Stimulated activated CD8-positive, alpha-beta memory T cell treated with anti-CD3 and anti-CD28 coated beads, Interleukin-7, amount 100 ng/mL, for 48 hours (primary cell): ENCODE results near the gene ABCG5.

Experiments
- DNase-seq, 2 donors: peaks; one replicate each; pipeline ENCODE4 v3.0.0-alpha.2; 2020; ENCODE audit warnings: low read depth in 1 of 2; ENCODE audit errors: extremely low read depth in 1 of 2

Gene ABCG5

GRCh38 chr2:43838560-43839267 lies at the start of gene ABCG5, which contains the start of gene ABCG8:
TSS of gene ABCG5 (minus strand) at chr2:43838839. CDS start at chr2:43838679, 160 bp downstream.
TSS of gene ABCG8 (plus strand) at chr2:43838971. CDS start at chr2:43839054, 83 bp downstream.
- no peak for DNase-seq

- DNase-seq, result no peak
Measured at GRCh38 chr2:43887176-43887575, 48.5 kb upstream of the ABCG5 start.

GRCh38 chr2:43885132-43885632 lies 46.5 kb upstream of the ABCG5 start:
- no peak for DNase-seq

- DNase-seq, result no peak
Measured at GRCh38 chr2:43884689-43885088, 46.0 kb upstream of the ABCG5 start.

- DNase-seq, result no peak
Measured at GRCh38 chr2:43882312-43882711, 43.7 kb upstream of the ABCG5 start.

GRCh38 chr2:43880952-43881351 lies 42.3 kb upstream of the ABCG5 start:
- DNase-seq, result no peak

DNA sequence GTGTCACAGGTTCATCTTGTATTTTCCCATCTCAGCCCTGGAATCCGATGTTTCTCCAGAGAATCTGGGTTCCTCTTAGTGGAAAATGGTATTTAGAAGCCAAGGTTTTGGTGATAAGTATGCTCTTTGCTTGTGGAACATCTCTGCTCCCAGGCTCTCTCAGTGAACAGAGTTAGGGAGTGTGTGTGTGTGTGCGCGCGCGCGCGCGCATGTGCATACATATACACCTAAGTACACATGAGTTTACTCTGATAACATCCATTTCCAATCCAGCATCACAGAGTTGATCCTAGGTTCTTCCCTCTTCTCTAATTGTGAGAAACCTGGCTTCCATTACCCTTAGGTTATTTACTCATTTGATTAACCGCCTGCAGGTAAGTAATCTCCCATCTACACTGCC lies 41.8 kb upstream of the ABCG5 start:
- no peak for DNase-seq

GRCh38 chr2:43879261-43879660 lies 40.6 kb upstream of the ABCG5 start:
- no peak for DNase-seq

DNA sequence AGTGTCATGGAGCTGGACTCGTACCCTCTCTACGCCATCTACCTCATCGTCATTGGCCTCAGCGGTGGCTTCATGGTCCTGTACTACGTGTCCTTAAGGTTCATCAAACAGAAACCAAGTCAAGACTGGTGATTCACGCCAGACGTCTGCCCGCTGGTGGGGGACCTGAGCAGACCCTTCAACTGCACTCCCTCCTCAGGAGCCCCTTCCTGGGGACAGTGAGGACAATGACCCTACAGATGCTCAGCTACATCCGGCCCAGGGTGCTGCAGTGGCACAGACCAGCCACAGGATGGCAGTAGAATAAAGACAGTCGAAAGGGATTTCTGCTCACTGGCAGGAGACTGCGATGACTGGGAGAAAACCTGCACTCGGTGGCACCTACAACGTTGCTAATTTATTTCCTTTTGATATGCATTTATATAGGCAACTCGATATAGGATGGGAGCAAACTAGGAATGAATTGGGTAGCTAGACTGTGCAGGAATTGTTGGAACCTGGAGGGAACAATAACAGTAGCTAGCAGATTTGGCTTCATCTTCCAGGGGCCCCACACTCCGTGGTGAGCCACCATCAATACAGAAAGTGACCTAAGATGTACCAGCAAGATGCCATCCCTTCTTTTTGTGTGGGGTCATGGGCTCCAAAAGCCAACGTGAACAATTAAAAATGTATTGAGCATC lies 39.3 kb upstream of the ABCG5 start:
- peak; percentile 27 to 55 for DNase-seq

DNA sequence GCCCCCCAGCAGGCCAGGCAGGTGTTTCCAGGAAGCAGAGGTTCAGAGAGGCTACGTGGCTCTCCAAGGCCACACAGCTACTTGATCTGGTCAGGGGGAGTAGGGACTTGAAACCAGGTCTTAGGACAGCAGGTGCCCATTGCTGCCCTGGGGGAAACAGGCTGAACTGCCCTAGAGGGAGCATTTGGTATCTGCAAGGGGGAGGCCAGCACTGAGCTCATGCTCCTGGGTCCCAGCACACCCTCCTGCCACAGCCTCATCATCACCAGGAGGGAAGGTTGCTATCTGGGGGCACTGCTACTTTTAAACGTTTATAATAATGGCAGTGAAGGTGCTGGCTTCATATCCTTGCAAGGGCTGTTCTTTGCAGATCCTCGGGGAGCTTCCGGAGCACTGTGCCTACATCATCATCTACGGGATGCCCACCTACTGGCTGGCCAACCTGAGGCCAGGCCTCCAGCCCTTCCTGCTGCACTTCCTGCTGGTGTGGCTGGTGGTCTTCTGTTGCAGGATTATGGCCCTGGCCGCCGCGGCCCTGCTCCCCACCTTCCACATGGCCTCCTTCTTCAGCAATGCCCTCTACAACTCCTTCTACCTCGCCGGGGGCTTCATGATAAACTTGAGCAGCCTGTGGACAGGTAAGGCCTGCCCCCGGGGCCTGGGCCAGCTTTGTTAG lies 36.3 kb upstream of the ABCG5 start:
- no peak for DNase-seq

DNA sequence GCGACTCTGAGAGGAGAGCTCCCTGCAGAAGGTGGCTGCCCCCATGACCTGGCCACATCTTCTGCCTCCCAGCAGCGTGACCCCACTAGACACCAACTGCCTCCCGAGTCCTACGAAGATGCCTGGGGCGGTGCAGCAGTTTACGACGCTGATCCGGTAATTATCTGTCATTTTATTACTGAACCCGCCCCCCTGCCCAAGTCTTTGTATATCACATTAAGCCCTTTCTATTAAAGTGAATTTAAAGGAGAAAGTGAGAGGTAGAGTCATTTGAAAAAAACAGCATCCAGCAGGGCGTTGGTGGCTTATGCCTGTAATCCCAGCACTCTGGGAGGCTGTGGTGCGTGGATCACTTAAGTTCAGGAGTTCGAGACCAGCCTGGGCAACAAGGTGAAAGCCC lies 33.5 kb upstream of the ABCG5 start:
- no peak for DNase-seq

GRCh38 chr2:43855292-43855691 lies 16.7 kb upstream of the ABCG5 start:
- DNase-seq, result no peak

GRCh38 chr2:43854671-43855070 lies 16.0 kb upstream of the ABCG5 start:
- DNase-seq, result no peak

- DNase-seq, result no peak
Measured at GRCh38 chr2:43853141-43854081, 14.8 kb upstream of the ABCG5 start.

GRCh38 chr2:43852196-43852730 lies 13.6 kb upstream of the ABCG5 start:
- DNase-seq, result no peak

GRCh38 chr2:43851011-43851980 lies 12.7 kb upstream of the ABCG5 start:
- DNase-seq, result no peak

DNA sequence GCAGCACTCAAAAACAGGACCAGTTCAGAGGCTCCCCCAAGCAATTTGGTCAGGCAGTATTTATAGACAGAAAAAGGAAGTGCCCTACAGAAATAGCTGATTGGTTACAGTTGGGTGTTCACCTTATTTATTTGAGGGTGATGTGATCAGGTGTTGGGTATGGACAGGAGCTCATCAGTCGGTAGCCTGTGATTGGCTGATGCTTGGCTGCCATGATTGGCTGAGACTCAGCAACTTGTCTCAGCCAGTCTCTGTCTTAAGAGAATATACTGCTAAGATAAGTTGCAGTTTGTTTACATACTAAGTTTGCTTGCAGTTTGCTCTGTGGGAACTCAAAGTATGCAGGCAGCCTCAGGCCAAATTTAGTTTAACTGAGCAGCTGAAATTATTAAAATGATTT lies 9.6 kb upstream of the ABCG5 start:
- no peak for DNase-seq

DNA sequence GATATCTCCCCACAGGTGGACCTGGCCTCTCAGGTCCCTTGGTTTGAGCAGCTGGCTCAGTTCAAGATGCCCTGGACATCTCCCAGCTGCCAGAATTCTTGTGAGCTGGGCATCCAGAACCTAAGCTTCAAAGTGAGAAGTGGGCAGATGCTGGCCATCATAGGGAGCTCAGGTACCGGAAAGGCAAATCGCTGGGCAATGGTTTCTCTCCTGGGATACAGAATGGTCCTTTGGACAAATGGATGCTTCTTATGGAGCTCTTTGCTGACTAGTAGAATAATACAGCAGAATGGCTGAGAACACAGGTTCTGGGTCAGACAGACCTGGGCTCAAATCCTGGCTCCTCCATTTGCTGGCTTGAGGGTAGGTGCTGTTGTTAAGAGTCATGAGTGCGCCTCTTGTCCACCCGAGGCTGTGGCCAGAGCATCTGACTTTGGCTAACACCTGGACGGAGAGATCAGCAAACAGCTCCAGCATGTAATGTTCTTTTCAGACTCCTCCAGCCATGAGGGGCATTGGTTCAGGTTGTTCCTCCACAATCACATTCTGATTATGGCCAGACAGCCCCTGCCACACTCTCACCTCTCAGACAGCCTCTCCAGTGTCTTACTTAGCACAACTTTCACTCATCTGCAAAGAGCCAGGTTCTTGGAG lies 7.6 kb upstream of the ABCG5 start:
- DNase-seq, result no peak

- no peak for DNase-seq
Measured at GRCh38 chr2:43845181-43845580, 6.5 kb upstream of the ABCG5 start.
